Measurements from ENCODE around the gene ARSG. TPM values are rescaled to one million over a fixed set of nuclear protein-coding genes. Genes with fewer than 3 reads are reported as not detected.
A peak's percentile ranks its signal among the peaks of the same experiment; 100 is the strongest.

The ARSG gene
- total RNA-seq, 1 donor from 2014 or later: 8.7 TPM

- TF ChIP-seq CTCF (IDR thresholded peaks at IDR 0.05): no peak
- H3K27ac Mint-ChIP-seq (ENCODE audit: unreplicated experiment): no peak overlapping the region
- H3K27me3 Mint-ChIP-seq (ENCODE audit: unreplicated experiment): no peaks in the 10 kb centered on the region
- no peak overlapping the region for H3K4me3 Mint-ChIP-seq (ENCODE audit: unreplicated experiment)
- no peak for DNase-seq (ENCODE audit: extremely low spot score, unreplicated experiment)
- H3K36me3 Mint-ChIP-seq (ENCODE audit: unreplicated experiment): no peaks in the 10 kb centered on the region
- peaks cover 53% of the 10 kb centered on the region for H3K4me1 Mint-ChIP-seq (ENCODE audit: unreplicated experiment)
- no peaks in the 10 kb centered on the region for H3K9me3 Mint-ChIP-seq (ENCODE audit: unreplicated experiment)
Measured at GRCh38 chr17:68381076-68381900, 90.0 kb downstream of the ARSG start.

GRCh38 chr17:68382582-68383085 lies 91.3 kb downstream of the ARSG start:
- Mint-ChIP-seq H3K27me3 (ENCODE audit: unreplicated experiment) (no peaks in the 10 kb centered on the region), H3K4me3 (ENCODE audit: unreplicated experiment) (no peak overlapping the region), H3K9me3 (ENCODE audit: unreplicated experiment) (no peaks in the 10 kb centered on the region), H3K4me1 (ENCODE audit: unreplicated experiment) (peaks cover 48% of the 10 kb centered on the region), H3K36me3 (ENCODE audit: unreplicated experiment) (no peaks in the 10 kb centered on the region), H3K27ac (ENCODE audit: unreplicated experiment) (no peak overlapping the region)
- DNase-seq (ENCODE audit: extremely low spot score, unreplicated experiment): no peak
- no peak for TF ChIP-seq CTCF (IDR thresholded peaks at IDR 0.05)

GRCh38 chr17:68383120-68383442 lies 91.8 kb downstream of the ARSG start:
- H3K27ac Mint-ChIP-seq (ENCODE audit: unreplicated experiment): no peak overlapping the region
- H3K27me3 Mint-ChIP-seq (ENCODE audit: unreplicated experiment): no peaks in the 10 kb centered on the region
- no peak for TF ChIP-seq CTCF (IDR thresholded peaks at IDR 0.05)
- no peaks in the 10 kb centered on the region for H3K9me3 Mint-ChIP-seq (ENCODE audit: unreplicated experiment)
- peaks cover 44% of the 10 kb centered on the region for H3K4me1 Mint-ChIP-seq (ENCODE audit: unreplicated experiment)
- no peak for DNase-seq (ENCODE audit: extremely low spot score, unreplicated experiment)
- no peaks in the 10 kb centered on the region for H3K36me3 Mint-ChIP-seq (ENCODE audit: unreplicated experiment)
- H3K4me3 Mint-ChIP-seq (ENCODE audit: unreplicated experiment): no peak overlapping the region

GRCh38 chr17:68383443-68384321 lies 92.4 kb downstream of the ARSG start:
- Mint-ChIP-seq H3K27ac (ENCODE audit: unreplicated experiment) (peak overlapping the region; percentile 58), H3K36me3 (ENCODE audit: unreplicated experiment) (no peaks in the 10 kb centered on the region), H3K9me3 (ENCODE audit: unreplicated experiment) (no peaks in the 10 kb centered on the region), H3K4me3 (ENCODE audit: unreplicated experiment) (no peak overlapping the region), H3K4me1 (ENCODE audit: unreplicated experiment) (peaks cover 39% of the 10 kb centered on the region), H3K27me3 (ENCODE audit: unreplicated experiment) (no peaks in the 10 kb centered on the region)
- no peak for TF ChIP-seq CTCF (IDR thresholded peaks at IDR 0.05)
- no peak for DNase-seq (ENCODE audit: extremely low spot score, unreplicated experiment)

GRCh38 chr17:68384471-68384870 lies 93.2 kb downstream of the ARSG start:
- Mint-ChIP-seq H3K27ac (ENCODE audit: unreplicated experiment) (peak overlapping the region; percentile 38), H3K4me3 (ENCODE audit: unreplicated experiment) (no peak overlapping the region), H3K36me3 (ENCODE audit: unreplicated experiment) (no peaks in the 10 kb centered on the region), H3K27me3 (ENCODE audit: unreplicated experiment) (no peaks in the 10 kb centered on the region), H3K9me3 (ENCODE audit: unreplicated experiment) (no peaks in the 10 kb centered on the region), H3K4me1 (ENCODE audit: unreplicated experiment) (peaks cover 33% of the 10 kb centered on the region)
- no peak for TF ChIP-seq CTCF (IDR thresholded peaks at IDR 0.05)
- DNase-seq (ENCODE audit: extremely low spot score, unreplicated experiment): no peak
